Activated T-cell treated with anti-CD3 and anti-CD28 coated beads, Interleukin-2, amount 50 U/mL, for 24 hours (primary cell): ENCODE measurements around the gene FLG2.

Experiments used
- DNase-seq: peaks from one replicate; pipeline ENCODE4 v3.0.0-alpha.2; 2020
- H3K27ac Mint-ChIP-seq: 2 replicates; pipeline ENCODE4 v1.8.0; 2020; ENCODE audit warnings: mild to moderate bottlenecking, mixed read lengths
- H3K27me3 Mint-ChIP-seq: 2 replicates; pipeline ENCODE4 v1.8.0; 2020; ENCODE audit warnings: mixed read lengths
- H3K36me3 Mint-ChIP-seq: 2 replicates; pipeline ENCODE4 v1.8.0; 2020; ENCODE audit warnings: low read depth, mixed read lengths
- H3K4me1 Mint-ChIP-seq: 2 replicates; pipeline ENCODE4 v1.8.0; 2020; ENCODE audit warnings: low read depth, mixed read lengths
- H3K4me3 Mint-ChIP-seq: 2 replicates; pipeline ENCODE4 v1.8.0; 2020; ENCODE audit warnings: mild to moderate bottlenecking, moderate library complexity, mixed read lengths
- H3K9me3 Mint-ChIP-seq: 2 replicates; pipeline ENCODE4 v1.8.0; 2020; ENCODE audit warnings: mixed read lengths

FLG2 gene

DNA sequence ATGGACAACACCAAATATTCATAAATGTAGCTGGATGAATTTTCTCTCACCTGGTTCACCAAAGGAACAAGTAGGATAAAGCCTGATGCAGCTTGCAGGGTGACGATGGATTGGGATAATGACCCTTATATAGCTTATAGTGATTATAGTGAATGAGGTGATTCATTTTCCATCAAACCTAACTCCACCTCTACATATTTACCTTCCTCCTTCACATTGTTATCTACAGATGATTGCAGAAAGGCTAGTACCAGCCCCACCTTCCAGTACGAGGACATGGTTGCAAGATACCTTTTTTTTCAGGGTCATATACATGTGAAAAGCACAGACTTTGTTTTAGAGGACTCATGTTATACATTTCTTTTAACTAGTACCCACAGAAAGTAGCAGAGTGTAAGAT lies at the start of gene FLG2:
Gene FLG2 (minus strand): TSS at position 101 of the 400 bp plus-strand sequence. CDS start 1,122 bp downstream, outside the sequence.
- H3K36me3 Mint-ChIP-seq: no peaks in the 10 kb centered on the region

DNA sequence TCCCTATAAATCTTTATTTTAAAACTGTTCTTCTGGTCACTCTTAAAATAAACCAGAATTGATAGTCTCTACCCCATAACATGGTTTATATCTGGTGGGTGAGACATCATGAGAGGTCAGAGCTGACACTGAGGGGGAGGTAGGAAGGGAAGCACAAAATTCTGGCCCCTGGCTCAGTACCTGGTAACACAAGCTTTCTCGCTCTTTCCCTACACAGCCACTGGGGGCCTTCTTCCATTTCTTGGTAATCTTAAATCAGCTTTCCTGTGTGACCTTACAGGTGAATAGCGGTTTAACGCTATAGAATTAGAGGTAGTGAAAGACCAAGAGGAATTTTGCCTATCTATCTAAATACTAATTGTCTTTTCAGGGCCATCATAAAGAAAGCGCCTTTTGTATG lies 48.9 kb upstream of the FLG2 start:
- Mint-ChIP-seq H3K27me3 (peaks cover 21% of the 10 kb centered on the region), H3K27ac (no peak overlapping the region), H3K9me3 (no peaks in the 10 kb centered on the region), H3K36me3 (no peaks in the 10 kb centered on the region), H3K4me3 (no peak overlapping the region), H3K4me1 (no peaks in the 10 kb centered on the region)
- no peak for DNase-seq

More for the DNA sequence above, at the start of gene FLG2:
- no peak for DNase-seq
- Mint-ChIP-seq H3K27ac (no peak within 1 kb of the TSS), H3K9me3 (no peaks in the 10 kb centered on the region), H3K4me1 (no peaks in the 10 kb centered on the region), H3K27me3 (no peaks in the 10 kb centered on the region), H3K4me3 (no peak within 1 kb of the TSS)

DNA sequence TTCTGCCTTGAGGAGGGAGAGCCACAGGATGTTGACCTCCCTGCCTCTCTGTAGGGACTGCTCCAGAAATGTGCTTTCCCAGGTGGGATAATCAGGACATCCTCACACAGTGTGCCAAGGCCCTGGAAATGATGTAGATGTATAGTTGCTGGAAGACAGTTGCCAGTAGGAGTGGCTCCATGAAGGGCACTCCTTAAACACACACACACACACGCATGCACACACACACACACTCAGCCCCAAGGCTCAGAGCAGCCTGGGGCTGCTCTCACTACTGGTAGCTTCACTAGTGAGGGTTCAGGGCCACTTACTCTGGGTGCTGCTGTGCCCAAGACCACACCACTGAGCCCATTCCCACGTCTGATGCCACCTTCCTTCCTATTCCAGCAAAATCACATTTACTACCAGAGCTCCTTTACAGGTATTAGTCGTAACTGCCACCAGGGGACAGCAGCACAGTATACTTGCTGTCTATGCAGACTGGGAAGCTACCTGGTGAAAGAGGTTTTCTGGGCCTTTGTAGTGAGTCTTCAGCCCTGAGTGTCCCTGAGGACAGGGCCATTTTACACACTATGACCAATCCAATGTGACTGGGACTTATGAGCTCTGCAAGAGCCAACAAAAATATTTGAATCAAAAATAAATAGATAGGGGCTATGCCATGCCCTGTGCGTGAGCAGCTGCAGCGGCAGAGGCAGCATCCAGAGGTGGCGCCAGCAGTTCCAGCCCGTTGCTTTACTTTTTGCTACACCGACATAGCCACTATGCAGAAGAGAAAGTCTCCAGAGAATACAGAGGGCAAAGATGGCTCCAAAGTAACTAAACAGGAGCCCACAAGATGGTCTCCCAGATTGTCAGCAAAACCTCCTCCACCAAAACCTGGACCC lies 39.2 kb upstream of the FLG2 start:
- Mint-ChIP-seq H3K27ac (no peak overlapping the region), H3K4me1 (peaks cover 12% of the 10 kb centered on the region), H3K27me3 (peaks cover 15% of the 10 kb centered on the region), H3K9me3 (no peaks in the 10 kb centered on the region), H3K36me3 (no peaks in the 10 kb centered on the region), H3K4me3 (no peak overlapping the region)
- DNase-seq: no peak

DNA sequence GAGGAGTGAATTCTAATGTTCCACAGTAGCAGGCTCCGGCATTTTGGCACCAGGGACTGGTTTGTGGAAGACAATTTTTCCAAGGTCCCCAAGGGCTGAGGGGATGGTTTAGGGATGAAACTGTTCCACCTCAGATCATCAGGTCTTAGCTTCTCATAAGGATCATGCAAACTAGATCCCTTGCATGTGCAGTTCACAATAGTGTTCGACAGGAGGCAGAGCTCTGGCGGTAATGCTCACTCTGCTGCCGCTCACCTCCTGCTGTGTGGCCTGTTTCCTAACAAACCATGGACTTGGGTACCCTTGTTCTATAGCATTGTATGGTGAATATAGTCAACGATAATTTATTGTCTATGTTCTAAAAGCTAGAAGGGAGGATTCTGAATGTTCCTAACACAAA lies 37.7 kb upstream of the FLG2 start:
- Mint-ChIP-seq H3K27ac (no peak overlapping the region), H3K4me1 (peaks cover 25% of the 10 kb centered on the region), H3K4me3 (no peak overlapping the region), H3K9me3 (no peaks in the 10 kb centered on the region), H3K36me3 (no peaks in the 10 kb centered on the region), H3K27me3 (peaks cover 22% of the 10 kb centered on the region)
- DNase-seq: no peak

DNA sequence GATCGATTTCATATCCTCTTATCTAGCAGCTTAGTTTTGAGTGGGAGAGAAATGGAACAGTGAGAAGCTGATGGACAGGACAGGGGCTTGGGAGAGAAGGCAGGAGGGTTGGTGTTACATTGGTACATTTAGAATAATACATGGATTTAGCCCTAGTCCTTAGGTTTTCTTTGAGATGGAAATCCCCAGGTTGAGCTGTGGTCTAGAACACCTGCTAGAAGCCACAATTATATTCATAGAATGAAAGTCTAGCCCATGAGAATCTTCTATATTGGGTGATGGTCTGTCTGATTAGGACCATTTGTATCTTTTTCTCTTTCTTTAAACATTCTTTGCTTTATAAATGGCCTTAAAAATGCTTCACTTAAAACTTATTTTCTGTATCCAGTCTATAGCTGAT lies 34.3 kb upstream of the FLG2 start:
- DNase-seq: no peak
- Mint-ChIP-seq H3K9me3 (no peaks in the 10 kb centered on the region), H3K27me3 (peaks cover 38% of the 10 kb centered on the region), H3K36me3 (no peaks in the 10 kb centered on the region), H3K27ac (no peak overlapping the region), H3K4me3 (no peak overlapping the region), H3K4me1 (peaks cover 29% of the 10 kb centered on the region)

DNA sequence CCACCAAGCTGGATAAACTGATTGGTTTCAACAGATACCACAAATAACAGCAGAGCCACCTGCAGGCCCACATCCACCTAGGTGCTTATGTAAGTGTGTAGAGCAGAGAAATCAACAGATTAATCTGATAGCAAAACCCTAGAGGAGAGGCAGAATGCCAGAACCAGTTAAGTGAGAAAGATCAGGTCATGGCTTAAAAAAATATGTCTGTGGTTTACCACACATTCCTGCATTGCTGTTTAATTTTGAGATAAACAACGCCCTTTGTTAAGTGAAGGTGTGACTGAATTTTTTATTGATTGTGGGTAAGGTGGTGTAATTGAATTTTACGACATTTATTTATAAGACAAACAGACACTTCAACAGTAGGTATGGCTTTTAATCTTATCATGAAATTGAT lies 33.1 kb upstream of the FLG2 start:
- Mint-ChIP-seq H3K9me3 (no peaks in the 10 kb centered on the region), H3K4me3 (no peak overlapping the region), H3K27me3 (peaks cover 48% of the 10 kb centered on the region), H3K36me3 (no peaks in the 10 kb centered on the region), H3K4me1 (peaks cover 29% of the 10 kb centered on the region), H3K27ac (no peak overlapping the region)
- no peak for DNase-seq

DNA sequence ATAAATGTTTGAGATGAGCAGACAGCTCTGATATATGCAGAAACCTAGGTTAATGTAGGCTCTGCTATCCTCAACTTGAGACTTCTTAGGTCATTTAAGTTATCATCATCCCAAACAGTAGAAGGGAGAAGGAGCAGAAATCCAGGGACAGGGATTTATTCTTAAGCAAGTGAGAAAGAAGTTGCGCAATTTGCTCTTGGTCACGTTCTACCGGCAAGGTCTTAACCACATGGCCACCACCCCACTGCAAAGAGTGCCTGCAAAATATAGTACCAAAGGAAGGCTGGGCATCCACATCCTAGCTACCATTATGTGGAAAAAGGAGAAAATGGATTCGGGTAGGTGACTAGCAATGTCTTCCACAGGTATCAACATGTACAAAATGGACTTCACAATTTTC lies 29.1 kb upstream of the FLG2 start:
- peaks cover 15% of the 10 kb centered on the region for H3K4me1 Mint-ChIP-seq
- H3K27ac Mint-ChIP-seq: no peak overlapping the region
- no peaks in the 10 kb centered on the region for H3K36me3 Mint-ChIP-seq
- H3K9me3 Mint-ChIP-seq: no peaks in the 10 kb centered on the region
- DNase-seq: no peak
- no peak overlapping the region for H3K4me3 Mint-ChIP-seq
- peaks cover 61% of the 10 kb centered on the region for H3K27me3 Mint-ChIP-seq

DNA sequence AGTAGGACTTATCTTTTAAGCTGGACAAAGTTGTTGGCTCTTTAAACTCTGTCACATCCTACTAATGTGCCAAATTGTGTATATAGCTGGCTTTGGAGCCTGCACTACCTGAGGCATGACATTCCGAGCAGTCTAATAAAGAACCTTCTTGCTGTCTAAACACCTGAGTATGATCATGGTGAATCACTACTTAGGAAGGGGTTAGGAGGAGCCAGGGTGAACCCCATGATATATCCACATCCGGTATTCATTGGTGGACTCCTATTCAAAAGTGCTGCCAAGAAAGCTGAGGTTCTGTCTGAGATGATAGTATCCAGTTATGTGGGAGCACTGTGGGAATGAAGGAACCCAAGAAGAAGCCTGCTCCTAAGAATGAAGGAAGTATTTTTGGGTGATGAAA lies 27.1 kb upstream of the FLG2 start:
- Mint-ChIP-seq H3K27ac (no peak overlapping the region), H3K36me3 (no peaks in the 10 kb centered on the region)

DNA sequence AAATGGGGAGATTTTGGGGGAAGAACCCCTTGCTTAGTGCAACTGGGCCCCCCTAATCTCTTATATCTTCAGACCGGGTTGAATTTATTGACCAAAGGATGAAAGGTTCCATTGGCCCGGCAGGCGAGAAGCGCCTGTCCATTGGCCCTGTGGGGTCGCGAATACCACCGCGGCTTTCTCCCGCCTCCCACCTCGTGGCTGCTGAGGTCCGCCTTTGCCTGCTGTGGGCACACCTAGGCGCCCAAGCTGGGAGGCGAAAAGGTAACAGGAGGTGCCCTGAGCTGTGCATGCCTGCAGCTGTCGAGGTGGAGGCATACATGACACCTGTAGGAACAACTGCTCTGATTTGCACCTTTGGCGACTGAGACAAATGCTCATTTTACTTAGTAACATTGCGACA lies 21.1 kb upstream of the FLG2 start:
- H3K9me3 Mint-ChIP-seq: no peaks in the 10 kb centered on the region
- DNase-seq: no peak
- H3K27ac Mint-ChIP-seq: no peak overlapping the region
- no peaks in the 10 kb centered on the region for H3K4me1 Mint-ChIP-seq
- H3K27me3 Mint-ChIP-seq: peaks cover 25% of the 10 kb centered on the region
- H3K36me3 Mint-ChIP-seq: no peaks in the 10 kb centered on the region
- H3K4me3 Mint-ChIP-seq: no peak overlapping the region

More for the DNA sequence above, 27.1 kb upstream of the FLG2 start:
- H3K4me1 Mint-ChIP-seq: no peaks in the 10 kb centered on the region
- DNase-seq: no peak
- no peaks in the 10 kb centered on the region for H3K9me3 Mint-ChIP-seq
- no peak overlapping the region for H3K4me3 Mint-ChIP-seq
- peaks cover 54% of the 10 kb centered on the region for H3K27me3 Mint-ChIP-seq

DNA sequence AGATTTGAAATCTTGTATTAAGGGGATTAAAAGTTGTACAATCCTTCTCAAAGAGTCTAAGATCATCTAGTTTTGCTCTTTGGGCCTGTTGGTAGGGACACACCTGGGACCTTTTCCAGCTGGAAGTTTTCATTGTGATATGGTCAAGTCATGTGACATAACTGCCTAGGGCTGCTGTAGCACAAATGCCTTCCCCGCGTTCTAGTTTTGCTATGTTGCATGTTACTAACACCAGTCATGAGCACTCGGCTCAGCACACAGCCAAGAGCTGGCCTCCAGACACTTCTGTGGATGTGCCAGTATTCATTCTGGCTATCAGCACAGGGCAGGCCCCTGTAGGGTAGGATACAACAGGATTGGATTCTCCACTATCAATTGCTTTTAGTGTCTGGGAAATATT lies 14.6 kb upstream of the FLG2 start:
- H3K27me3 Mint-ChIP-seq: peaks cover 6% of the 10 kb centered on the region
- no peaks in the 10 kb centered on the region for H3K36me3 Mint-ChIP-seq
- peaks cover 2% of the 10 kb centered on the region for H3K9me3 Mint-ChIP-seq
- H3K4me3 Mint-ChIP-seq: no peak overlapping the region
- DNase-seq: no peak
- no peak overlapping the region for H3K27ac Mint-ChIP-seq
- no peaks in the 10 kb centered on the region for H3K4me1 Mint-ChIP-seq

DNA sequence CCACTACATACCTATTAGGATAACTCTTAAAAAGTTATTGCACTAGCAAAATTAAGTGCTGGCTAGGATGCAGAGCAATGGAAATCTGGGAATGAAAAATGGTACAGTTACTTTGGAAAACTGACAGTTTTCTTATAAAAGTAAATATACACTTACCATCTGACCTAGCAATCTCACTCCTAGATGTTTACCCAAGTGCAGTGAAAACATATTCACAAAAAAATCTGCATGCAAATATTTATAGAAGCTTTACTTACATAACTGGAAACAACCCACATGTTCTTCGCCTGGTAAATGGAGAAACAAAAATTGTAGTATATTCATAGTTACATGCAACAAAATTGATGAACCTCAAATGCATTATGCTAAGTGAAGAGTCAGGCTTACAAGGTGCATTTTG lies 12.9 kb upstream of the FLG2 start:
- no peaks in the 10 kb centered on the region for H3K4me1 Mint-ChIP-seq
- H3K27me3 Mint-ChIP-seq: peaks cover 13% of the 10 kb centered on the region
- no peak overlapping the region for H3K27ac Mint-ChIP-seq
- no peak overlapping the region for H3K4me3 Mint-ChIP-seq
- no peaks in the 10 kb centered on the region for H3K36me3 Mint-ChIP-seq
- peaks cover 12% of the 10 kb centered on the region for H3K9me3 Mint-ChIP-seq
- DNase-seq: no peak

DNA sequence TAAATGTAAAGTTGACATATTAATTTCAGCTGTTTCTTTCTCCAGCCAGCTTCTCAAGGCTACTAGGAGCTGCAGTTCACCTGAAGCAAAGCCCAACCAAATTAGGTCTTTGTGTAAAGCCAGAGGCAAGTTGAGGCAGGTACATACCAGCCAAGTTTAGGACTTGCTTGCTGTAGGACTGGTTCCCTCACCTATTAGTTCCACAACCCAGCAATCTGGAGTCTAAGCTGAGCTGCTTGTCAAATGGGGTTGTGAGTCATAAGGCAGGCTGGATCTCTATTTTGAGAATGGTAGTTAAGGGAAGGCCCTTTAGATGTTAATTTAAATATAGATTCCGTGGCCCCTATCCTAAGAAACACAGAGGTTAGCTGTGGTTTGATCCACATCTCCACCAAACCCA lies 7.6 kb upstream of the FLG2 start:
- no peak overlapping the region for H3K27ac Mint-ChIP-seq
- H3K4me3 Mint-ChIP-seq: no peak overlapping the region
- no peaks in the 10 kb centered on the region for H3K36me3 Mint-ChIP-seq
- DNase-seq: no peak
- no peaks in the 10 kb centered on the region for H3K4me1 Mint-ChIP-seq
- peaks cover 31% of the 10 kb centered on the region for H3K27me3 Mint-ChIP-seq
- H3K9me3 Mint-ChIP-seq: peaks cover 12% of the 10 kb centered on the region

DNA sequence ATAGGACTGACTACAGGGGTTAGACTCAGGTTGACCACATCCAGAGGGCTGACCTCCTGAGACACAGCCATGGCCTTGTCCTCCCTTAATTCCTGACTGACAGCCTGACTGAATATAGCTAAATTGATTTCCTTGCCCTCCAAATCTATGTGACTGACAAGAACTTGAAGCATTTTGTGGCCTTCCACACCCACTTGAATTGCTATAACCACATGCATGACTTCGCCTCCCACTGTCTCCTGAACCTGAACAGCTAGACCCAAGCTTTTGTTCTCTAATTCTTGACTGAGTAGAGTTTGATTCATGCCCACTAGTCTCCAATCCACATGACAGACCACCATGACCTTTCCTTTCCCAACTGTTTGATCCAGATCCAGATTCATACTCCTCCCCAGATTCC lies 3.1 kb downstream of the FLG2 start:
- no peaks in the 10 kb centered on the region for H3K36me3 Mint-ChIP-seq
- no peaks in the 10 kb centered on the region for H3K4me1 Mint-ChIP-seq
- H3K27ac Mint-ChIP-seq: no peak overlapping the region
- no peak overlapping the region for H3K4me3 Mint-ChIP-seq
- DNase-seq: no peak
- H3K27me3 Mint-ChIP-seq: peaks cover 10% of the 10 kb centered on the region
- H3K9me3 Mint-ChIP-seq: no peaks in the 10 kb centered on the region

DNA sequence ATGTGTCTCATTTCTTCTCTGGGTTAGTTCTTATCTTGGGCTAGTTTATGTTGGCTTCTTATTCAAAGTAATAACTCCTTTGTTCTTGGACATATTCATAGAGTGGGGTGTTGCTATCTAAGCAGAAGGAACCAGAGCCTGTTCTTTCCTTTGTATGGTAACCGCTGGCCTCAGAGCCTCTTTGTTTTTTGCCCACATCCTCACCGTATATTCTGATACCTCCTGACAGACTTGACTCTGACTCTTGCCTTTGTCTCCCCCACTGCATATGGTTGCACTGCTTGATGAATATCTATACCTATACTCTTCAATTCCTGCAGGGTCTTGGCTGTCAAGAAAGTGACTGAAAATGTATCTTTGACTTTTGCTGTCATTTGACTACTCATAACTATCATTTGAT lies 10.2 kb downstream of the FLG2 start:
- H3K4me3 Mint-ChIP-seq: no peak overlapping the region
- H3K27ac Mint-ChIP-seq: no peak overlapping the region
- H3K27me3 Mint-ChIP-seq: peaks cover 25% of the 10 kb centered on the region
- DNase-seq: no peak
- H3K36me3 Mint-ChIP-seq: no peaks in the 10 kb centered on the region
- no peaks in the 10 kb centered on the region for H3K9me3 Mint-ChIP-seq
- peaks cover 4% of the 10 kb centered on the region for H3K4me1 Mint-ChIP-seq

DNA sequence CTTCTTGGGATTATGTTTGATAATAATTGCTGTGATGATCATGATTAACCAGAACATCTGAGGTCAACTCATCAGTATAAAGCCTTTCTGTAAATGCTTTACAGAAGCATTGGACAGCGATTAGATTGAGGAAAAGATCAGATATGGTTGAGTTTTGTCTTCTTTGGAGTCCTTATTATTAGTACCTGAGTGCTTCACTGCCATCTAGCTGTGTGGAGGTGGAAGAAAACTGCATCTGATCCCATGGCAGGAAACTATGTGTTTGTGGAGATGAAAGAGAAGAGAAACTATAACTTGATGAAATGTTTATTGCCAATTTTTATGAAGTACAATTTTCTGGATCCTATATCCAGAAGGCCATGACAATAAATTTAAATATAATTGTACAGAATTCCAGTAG lies 11.4 kb downstream of the FLG2 start:
- DNase-seq: no peak
- peaks cover 25% of the 10 kb centered on the region for H3K27me3 Mint-ChIP-seq
- H3K9me3 Mint-ChIP-seq: no peaks in the 10 kb centered on the region
- H3K36me3 Mint-ChIP-seq: no peaks in the 10 kb centered on the region
- peaks cover 6% of the 10 kb centered on the region for H3K4me1 Mint-ChIP-seq
- no peak overlapping the region for H3K4me3 Mint-ChIP-seq
- H3K27ac Mint-ChIP-seq: no peak overlapping the region
